WTC11 (cell line): Measurements from ENCODE around the gene PIK3R4. TPM values are rescaled to one million over a fixed set of nuclear protein-coding genes. Genes with fewer than 3 reads are reported as not detected.
A peak's percentile ranks its signal among the peaks of the same experiment; 100 is the strongest.

Experiments
- ATAC-seq: fragments of 200-7000 bp; cut with Tn5 transposase; 2 replicates; pipeline ENCODE4 v1.10.0; 2021; ENCODE audit warnings: mild to moderate bottlenecking, moderate library complexity
- CTCF ChIA-PET: fragments of 300-600 bp; sonication (Branson Sonifier 250); formaldehyde crosslinking; loops from one replicate; lab custom pipeline; 2021; ENCODE audit warnings: antibody characterized with exemption; lab: Charles Lee
- POLR2A ChIA-PET: fragments of 350-600 bp; sonication (Branson Sonifier 250); formaldehyde crosslinking; loops from one replicate; lab custom pipeline; 2021; ENCODE audit warnings: antibody characterized with exemption; lab: Charles Lee
- DNase-seq: peaks from one replicate; pipeline ENCODE4 v3.0.0; 2021; ENCODE audit warnings: low spot score
- H3K27ac Mint-ChIP-seq: 2 replicates; pipeline ENCODE4 v1.8.0; 2021; ENCODE audit warnings: mixed read lengths
- H3K27me3 Mint-ChIP-seq: 2 replicates; pipeline ENCODE4 v1.8.0; 2021; ENCODE audit warnings: low read depth, mild to moderate bottlenecking, moderate library complexity, mixed read lengths
- H3K36me3 Mint-ChIP-seq: 2 replicates; pipeline ENCODE4 v1.8.0; 2021; ENCODE audit warnings: mixed read lengths
- H3K4me1 Mint-ChIP-seq: 2 replicates; pipeline ENCODE4 v1.8.0; 2022; ENCODE audit warnings: mixed read lengths
- H3K4me3 Mint-ChIP-seq: 2 replicates; pipeline ENCODE4 v1.8.0; 2021; ENCODE audit warnings: mild to moderate bottlenecking, moderate library complexity, mixed read lengths
- H3K9me3 Mint-ChIP-seq: 2 replicates; pipeline ENCODE4 v1.8.0; 2021; ENCODE audit warnings: mixed read lengths
- E2F5 ChIP-seq: sonication (generic); formaldehyde crosslinking; IDR thresholded peaks from 2 replicates; pipeline ENCODE4 v1.8.1; 2022; ENCODE audit warnings: mild to moderate bottlenecking, moderate library complexity, missing genetic modification reagents
- EMX1 ChIP-seq: fragments of 250-450 bp; sonication (Bioruptor Pico); IDR thresholded peaks from 2 replicates; pipeline ENCODE4 v1.8.0; 2021; ENCODE audit warnings: mild to moderate bottlenecking
- ERG ChIP-seq: fragments of 250-450 bp; sonication (Bioruptor Pico); IDR thresholded peaks from 2 replicates; pipeline ENCODE4 v1.8.0; 2021; ENCODE audit warnings: mild to moderate bottlenecking
- ESRRA ChIP-seq: sonication (generic); formaldehyde crosslinking; IDR thresholded peaks from 2 replicates; pipeline ENCODE4 v1.8.1; 2022; ENCODE audit warnings: mild to moderate bottlenecking, missing genetic modification reagents, borderline replicate concordance
- FOXP4 ChIP-seq: sonication (generic); formaldehyde crosslinking; IDR thresholded peaks from 2 replicates; pipeline ENCODE4 v1.8.0; 2022; ENCODE audit warnings: mild to moderate bottlenecking, missing genetic modification reagents
- GTF2I ChIP-seq: fragments of 250-450 bp; sonication (Bioruptor Pico); conservative IDR thresholded peaks from 2 replicates; pipeline ENCODE4 v1.4.0; 2021; ENCODE audit warnings: mild to moderate bottlenecking
- JAZF1 ChIP-seq: fragments of 250-450 bp; sonication (Bioruptor Pico); IDR thresholded peaks from 2 replicates; pipeline ENCODE4 v1.9.0; 2021; ENCODE audit warnings: moderate library complexity, mild to moderate bottlenecking, inconsistent platforms
- JUN ChIP-seq: sonication (generic); formaldehyde crosslinking; IDR thresholded peaks from 2 replicates; pipeline ENCODE4 v1.8.0; 2023; ENCODE audit warnings: mild to moderate bottlenecking, missing genetic modification reagents
- KAT7 ChIP-seq: sonication (generic); formaldehyde crosslinking; IDR thresholded peaks from 2 replicates; pipeline ENCODE4 v1.8.1; 2023; ENCODE audit warnings: missing genetic modification reagents, mild to moderate bottlenecking, borderline replicate concordance
- MAX ChIP-seq: sonication (generic); formaldehyde crosslinking; IDR thresholded peaks from 2 replicates; pipeline ENCODE4 v1.8.0; 2022; ENCODE audit warnings: mild to moderate bottlenecking, missing genetic modification reagents
- MLX ChIP-seq: sonication (generic); formaldehyde crosslinking; IDR thresholded peaks from 2 replicates; pipeline ENCODE4 v1.8.1; 2023; ENCODE audit warnings: mild to moderate bottlenecking, missing genetic modification reagents, moderate library complexity
- NFYB ChIP-seq: sonication (generic); formaldehyde crosslinking; conservative IDR thresholded peaks from 2 replicates; pipeline ENCODE4 v1.8.0; 2022; ENCODE audit warnings: low read depth, missing genetic modification reagents
- NR1H2 ChIP-seq: sonication (generic); formaldehyde crosslinking; IDR thresholded peaks from 2 replicates; pipeline ENCODE4 v1.9.0; 2021; ENCODE audit warnings: mild to moderate bottlenecking, moderate library complexity, missing genetic modification reagents
- NR2C2 ChIP-seq: sonication (generic); formaldehyde crosslinking; IDR thresholded peaks from 2 replicates; pipeline ENCODE4 v1.8.0; 2022; ENCODE audit warnings: mild to moderate bottlenecking, missing genetic modification reagents
- TEAD4 ChIP-seq: sonication (generic); formaldehyde crosslinking; IDR thresholded peaks from 2 replicates; pipeline ENCODE4 v1.8.0; 2022; ENCODE audit warnings: mild to moderate bottlenecking, missing genetic modification reagents
- USF2 ChIP-seq: sonication (generic); formaldehyde crosslinking; IDR thresholded peaks from 2 replicates; pipeline ENCODE4 v1.8.1; 2023; ENCODE audit warnings: mild to moderate bottlenecking, missing genetic modification reagents, moderate library complexity
- ZNF121 ChIP-seq: sonication (generic); formaldehyde crosslinking; IDR thresholded peaks from 2 replicates; pipeline ENCODE4 v1.8.0; 2023; ENCODE audit warnings: missing genetic modification reagents
- ZNF138 ChIP-seq: sonication (generic); formaldehyde crosslinking; conservative IDR thresholded peaks from 2 replicates; pipeline ENCODE4 v1.8.1; 2022; ENCODE audit warnings: mild to moderate bottlenecking, moderate library complexity, missing genetic modification reagents
- ZNF532 ChIP-seq: fragments of 250-450 bp; sonication (Bioruptor Pico); IDR thresholded peaks from 2 replicates; pipeline ENCODE4 v1.9.0; 2021; ENCODE audit warnings: mild to moderate bottlenecking, borderline replicate concordance
- total RNA-seq: library from RNA; stranded (reverse); gene quantifications from 3 replicates; pipeline ENCODE4 v1.2.3, GENCODE V29; 2021

The PIK3R4 gene
- total RNA-seq, 1 experiment from 2014 or later: 41.5 TPM

- TF ChIP-seq ZNF121 (CRISPR knock-in tag) (no peak), JUN (no peak), MLX (CRISPR knock-in tag) (no peak), MAX (no peak), ESRRA (CRISPR knock-in tag) (no peak), E2F5 (no peak), EMX1 (CRISPR knock-in tag) (no peak), ERG (no peak), NR1H2 (CRISPR knock-in tag) (no peak), USF2 (CRISPR knock-in tag) (no peak)
These were observed 13.3 kb downstream of the PIK3R4 start (continued) for GRCh38 chr3:130733236-130733875.

- no peaks in the 10 kb centered on the region for H3K27me3 Mint-ChIP-seq
- no peak for DNase-seq
- ATAC-seq: no peak
- H3K36me3 Mint-ChIP-seq: peaks cover 20% of the 10 kb centered on the region
- no peak overlapping the region for H3K4me3 Mint-ChIP-seq
- no peak for TF ChIP-seq NR2C2
- no peak for TF ChIP-seq KAT7
- no peak overlapping the region for H3K27ac Mint-ChIP-seq
- CTCF ChIA-PET: no interaction called here
- POLR2A ChIA-PET: no interaction called here
- H3K9me3 Mint-ChIP-seq: no peaks in the 10 kb centered on the region
- H3K4me1 Mint-ChIP-seq: no peaks in the 10 kb centered on the region
These were observed 14.1 kb downstream of the PIK3R4 start for GRCh38 chr3:130732501-130732900.

GRCh38 chr3:130731817-130732216 is 14.8 kb downstream of the PIK3R4 start:
- no peak overlapping the region for H3K27ac Mint-ChIP-seq
- H3K27me3 Mint-ChIP-seq: no peaks in the 10 kb centered on the region
- CTCF ChIA-PET: no interaction called here
- H3K4me1 Mint-ChIP-seq: peaks cover 2% of the 10 kb centered on the region; the same call in 1 of the 2 replicates
- POLR2A ChIA-PET: no interaction called here
- H3K4me3 Mint-ChIP-seq: no peak overlapping the region
- ATAC-seq (no peak), DNase-seq (no peak)
- no peak for TF ChIP-seq GTF2I (CRISPR knock-in tag)
- TF ChIP-seq KAT7: no peak
- peaks cover 15% of the 10 kb centered on the region for H3K36me3 Mint-ChIP-seq
- H3K9me3 Mint-ChIP-seq: no peaks in the 10 kb centered on the region

GRCh38 chr3:130729154-130729553 is 17.5 kb downstream of the PIK3R4 start:
- Mint-ChIP-seq H3K27me3 (no peaks in the 10 kb centered on the region), H3K4me1 (peaks cover 6% of the 10 kb centered on the region; the same call in 1 of the 2 replicates), H3K4me3 (no peak overlapping the region), H3K36me3 (peaks cover 9% of the 10 kb centered on the region), H3K27ac (peak overlapping the region; percentile 51; the same call in 1 of the 2 replicates), H3K9me3 (no peaks in the 10 kb centered on the region)
- POLR2A ChIA-PET: no interaction called here
- DNase-seq: no peak
- CTCF ChIA-PET: no interaction called here
- no peak for ATAC-seq
- TF ChIP-seq FOXP4 (no peak), ZNF532 (CRISPR knock-in tag) (no peak), ZNF138 (CRISPR knock-in tag) (no peak), TEAD4 (CRISPR knock-in tag) (no peak), KAT7 (no peak), GTF2I (CRISPR knock-in tag) (no peak), JAZF1 (no peak), NFYB (CRISPR knock-in tag) (no peak), NR2C2 (no peak)
